NCI-H2196 treated with DMSO at 0.1 percent for 48 hours (cell line): ENCODE measurements around the gene MTCH1.

ENCODE experiments used
- DNase-seq: peaks from one replicate; lab custom pipeline; 2025; ENCODE audit not compliant: unreplicated experiment; lab: John Stamatoyannopoulos, UW

The MTCH1 gene

GRCh38 chr6:36929152-36929551 is 56.8 kb downstream of the MTCH1 start:
- no peak for DNase-seq

DNA sequence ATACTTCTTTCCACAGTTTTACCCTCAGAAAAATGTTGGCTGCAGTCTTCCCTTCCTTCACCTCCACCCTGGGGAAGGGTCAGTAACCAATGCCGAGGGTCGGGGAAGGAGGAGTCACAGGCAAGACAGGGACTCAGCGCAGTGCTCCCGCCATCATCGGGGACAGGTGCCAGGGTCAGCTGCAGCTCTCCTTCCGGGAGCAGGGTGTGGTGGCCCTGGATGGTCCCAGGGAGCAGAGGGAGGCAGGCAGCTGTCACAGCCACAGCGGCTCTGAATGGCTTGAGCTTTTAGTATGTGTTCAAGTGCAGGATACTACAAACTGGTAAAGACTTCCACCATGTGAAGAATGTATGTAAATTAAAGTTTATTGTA is 57.5 kb downstream of the MTCH1 start:
- DNase-seq: no peak

DNA sequence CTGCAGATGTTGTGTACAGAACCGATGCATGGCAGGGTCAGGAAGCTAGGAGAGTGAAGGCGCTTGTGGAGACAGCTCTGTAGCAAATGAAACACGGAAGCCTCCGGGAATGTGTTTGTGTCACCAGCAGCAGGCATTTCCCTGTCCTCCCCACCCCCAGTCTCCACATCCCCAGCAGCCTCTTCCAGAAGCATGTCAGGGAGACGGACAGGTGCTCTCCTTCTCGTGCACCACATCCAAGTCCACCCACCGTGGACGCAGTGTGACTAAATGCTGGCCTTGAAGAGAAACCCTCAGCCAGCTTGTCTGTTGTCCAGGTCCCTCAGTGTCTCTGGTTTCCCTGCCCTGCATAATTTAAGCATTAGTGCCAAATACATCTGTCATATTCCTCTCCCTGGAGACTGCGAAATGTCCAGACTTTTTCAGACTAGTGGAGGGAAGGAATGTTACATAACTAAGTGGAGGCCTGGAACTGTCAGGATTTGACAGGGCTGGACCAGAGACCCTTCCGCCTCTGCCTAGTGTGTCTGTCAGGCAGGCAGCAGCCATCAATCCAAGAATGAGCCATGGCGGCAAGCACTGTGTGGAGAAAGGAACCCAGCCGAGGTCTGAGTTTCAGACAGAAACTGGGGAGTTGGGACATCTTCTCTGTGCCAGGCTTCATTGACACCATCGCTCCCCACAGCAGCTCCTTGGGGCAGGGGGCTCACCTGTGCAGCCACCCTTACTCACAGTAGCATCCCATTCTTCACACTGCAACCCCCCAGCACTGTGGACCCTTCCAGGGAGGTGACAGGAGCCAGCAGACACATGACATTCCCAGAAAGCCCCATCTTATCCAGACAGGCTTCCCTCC is 58.1 kb downstream of the MTCH1 start:
- no peak for DNase-seq

DNA sequence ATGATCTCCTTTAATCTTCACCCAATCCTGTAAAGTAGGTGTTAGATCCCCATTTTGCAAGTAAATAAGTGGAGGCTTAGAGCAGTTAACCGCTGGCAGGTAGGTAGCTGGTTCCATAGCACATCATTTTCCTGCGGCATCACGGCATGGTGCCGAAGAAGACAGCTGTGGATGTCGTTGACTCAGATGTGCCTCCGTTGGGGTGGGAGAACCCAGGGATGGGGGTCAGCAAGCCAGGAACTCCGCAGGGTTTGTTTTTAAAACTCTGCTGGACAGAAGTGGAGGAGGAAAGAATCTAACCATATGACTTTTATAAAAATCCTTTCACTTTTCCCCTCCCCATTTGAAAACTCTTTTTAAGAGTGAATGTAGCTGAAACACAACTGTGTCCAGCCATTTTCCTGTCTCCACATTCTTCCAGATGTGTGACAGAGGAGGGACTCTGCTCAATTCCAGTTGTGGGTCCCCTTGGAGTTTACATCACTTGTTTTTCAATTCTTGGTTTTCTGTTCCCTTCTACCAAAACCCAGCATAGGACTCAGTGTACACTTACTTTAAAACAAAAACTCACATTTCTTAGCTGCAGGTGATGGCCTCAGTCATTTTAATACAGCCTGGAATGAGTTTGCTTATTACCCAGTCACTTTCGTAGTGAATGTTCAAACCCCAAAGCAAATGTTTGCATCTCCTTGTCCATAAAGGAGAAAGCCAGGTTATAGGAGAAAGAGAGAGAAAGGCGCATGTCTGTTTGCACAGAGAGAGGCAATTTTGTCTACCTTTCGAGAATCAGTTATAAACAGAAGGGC is 59.1 kb downstream of the MTCH1 start:
- no peak for DNase-seq

- no peak for DNase-seq
These were observed 60.2 kb downstream of the MTCH1 start for GRCh38 chr6:36925809-36926208.

GRCh38 chr6:36924778-36925374 is 61.1 kb downstream of the MTCH1 start:
- no peak for DNase-seq

- DNase-seq: no peak
These were observed 61.9 kb downstream of the MTCH1 start for GRCh38 chr6:36924131-36924530.

- no peak for DNase-seq
These were observed 65.5 kb downstream of the MTCH1 start for GRCh38 chr6:36920546-36920945.

DNA sequence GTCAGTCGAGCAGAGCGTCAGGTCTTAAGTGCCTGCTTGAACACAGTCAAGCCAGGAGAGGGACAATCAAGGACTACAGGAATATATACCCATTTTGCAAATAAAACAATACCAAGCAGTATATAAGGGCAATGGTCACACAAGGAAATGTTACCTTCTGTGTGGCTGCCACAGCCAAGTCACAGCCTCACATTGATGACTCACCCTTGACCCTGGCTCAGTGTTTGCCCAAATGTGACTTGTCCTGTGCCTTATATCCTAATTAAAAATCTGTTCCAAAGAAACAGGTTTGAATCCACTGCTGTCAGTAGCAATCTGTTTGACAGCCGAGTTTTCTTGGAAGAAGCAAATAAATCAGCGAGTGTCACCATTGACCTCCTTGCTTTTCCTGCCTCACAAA is 65.9 kb downstream of the MTCH1 start:
- no peak for DNase-seq
